Mesothelial cell of epicardium (in vitro differentiated cells): ENCODE measurements around the gene PRKAR1B. TPM values are rescaled to one million over a fixed set of nuclear protein-coding genes. Genes with fewer than 3 reads are reported as not detected.

Source experiments
- DNase-seq, 2 experiments: peaks; one replicate each; pipeline ENCODE4 v3.0.0; 2021; ENCODE audit warnings: low spot score in 2 of 2; ENCODE audit not compliant: unreplicated experiment in 2 of 2
- H3K27ac Mint-ChIP-seq: 2 replicates; pipeline ENCODE4 v1.8.0; 2021; ENCODE audit warnings: mixed read lengths
- H3K27me3 Mint-ChIP-seq: 2 replicates; pipeline ENCODE4 v1.8.0; 2021; ENCODE audit warnings: low read depth, mixed read lengths
- H3K36me3 Mint-ChIP-seq: 2 replicates; pipeline ENCODE4 v1.8.0; 2021; ENCODE audit warnings: mixed read lengths
- H3K4me1 Mint-ChIP-seq: 2 replicates; pipeline ENCODE4 v1.8.0; 2021; ENCODE audit warnings: mixed read lengths
- H3K4me3 Mint-ChIP-seq: 2 replicates; pipeline ENCODE4 v1.8.0; 2021; ENCODE audit warnings: mild to moderate bottlenecking, moderate library complexity, mixed read lengths
- H3K9me3 Mint-ChIP-seq: 2 replicates; pipeline ENCODE4 v1.8.0; 2021; ENCODE audit warnings: mixed read lengths
- CTCF ChIP-seq: fragments of 200-600 bp; sonication (generic); IDR thresholded peaks from one replicate; pipeline ENCODE4 v1.5.0; 2021; ENCODE audit warnings: antibody characterized with exemption; ENCODE audit not compliant: unreplicated experiment
- total RNA-seq: library from RNA; stranded (reverse); gene quantifications from 3 replicates; pipeline ENCODE4 v1.2.1, GENCODE V29; 2021

Gene PRKAR1B
- total RNA-seq, 1 donor from 2014 or later, result 50.6 TPM

GRCh38 chr7:534959-535358 is 192.1 kb downstream of the PRKAR1B start:
- no peak for DNase-seq
- Mint-ChIP-seq H3K27ac (no peak overlapping the region), H3K36me3 (no peaks in the 10 kb centered on the region), H3K4me1 (peaks cover 12% of the 10 kb centered on the region), H3K9me3 (no peaks in the 10 kb centered on the region), H3K27me3 (peaks cover 1% of the 10 kb centered on the region), H3K4me3 (no peak overlapping the region)
- TF ChIP-seq CTCF, result no peak

GRCh38 chr7:534075-534474 is 193.0 kb downstream of the PRKAR1B start:
- Mint-ChIP-seq H3K27ac (no peak overlapping the region), H3K4me3 (no peak overlapping the region), H3K36me3 (no peaks in the 10 kb centered on the region)

GRCh38 chr7:533266-533665 is 193.8 kb downstream of the PRKAR1B start:
- Mint-ChIP-seq H3K27ac (no peak overlapping the region), H3K4me3 (no peak overlapping the region), H3K27me3 (peaks cover 1% of the 10 kb centered on the region), H3K9me3 (no peaks in the 10 kb centered on the region), H3K36me3 (no peaks in the 10 kb centered on the region), H3K4me1 (no peaks in the 10 kb centered on the region)
- no peak for TF ChIP-seq CTCF
- no peak for DNase-seq

More at GRCh38 chr7:534075-534474, 193.0 kb downstream of the PRKAR1B start:
- DNase-seq, result no peak
- Mint-ChIP-seq H3K9me3 (no peaks in the 10 kb centered on the region), H3K27me3 (peaks cover 1% of the 10 kb centered on the region), H3K4me1 (peaks cover 6% of the 10 kb centered on the region)
- no peak for TF ChIP-seq CTCF

- Mint-ChIP-seq H3K4me1 (no peaks in the 10 kb centered on the region), H3K9me3 (no peaks in the 10 kb centered on the region), H3K27me3 (peaks cover 1% of the 10 kb centered on the region), H3K36me3 (no peaks in the 10 kb centered on the region), H3K4me3 (no peak overlapping the region), H3K27ac (no peak overlapping the region)
- no peak for DNase-seq
- TF ChIP-seq CTCF, result no peak
Measured at GRCh38 chr7:532379-533143, 194.5 kb downstream of the PRKAR1B start.

GRCh38 chr7:531777-532176 is 195.3 kb downstream of the PRKAR1B start:
- Mint-ChIP-seq H3K36me3 (no peaks in the 10 kb centered on the region), H3K27me3 (peaks cover 1% of the 10 kb centered on the region), H3K4me1 (no peaks in the 10 kb centered on the region), H3K4me3 (no peak overlapping the region), H3K9me3 (no peaks in the 10 kb centered on the region), H3K27ac (no peak overlapping the region)
- DNase-seq, result no peak
- no peak for TF ChIP-seq CTCF
